Lung (tissue), 12 donors: Measurements from ENCODE around the gene TMEM170B. TPM values are rescaled to one million over a fixed set of nuclear protein-coding genes. Genes with fewer than 3 reads are reported as not detected.

Experiments used
- ATAC-seq: fragments of 200-7000 bp; cut with Tn5 transposase; one replicate; pipeline ENCODE4 v1.9.1; 2020; ENCODE audit warnings: moderate number of reproducible peaks; ENCODE audit not compliant: insufficient read depth, low FRiP score
- DNase-seq, 3 donors: peaks; one replicate each; pipeline ENCODE4 v3.0.0-alpha.2; 2013 to 2017
- H3K27ac ChIP-seq, 2 donors: one replicate each; pipeline ENCODE4 v1.5.1; 2013; ENCODE audit warnings: mild to moderate bottlenecking in 2 of 2, moderate library complexity in 2 of 2, control low read depth in 1 of 2, inconsistent platforms in 1 of 2, low read depth in 1 of 2, low read length in 1 of 2
- H3K27me3 ChIP-seq, 3 donors: one replicate each; pipeline ENCODE4 v1.5.1; 2013; ENCODE audit warnings: low read length in 2 of 3; ENCODE audit not compliant: control insufficient read depth in 3 of 3, insufficient read depth in 3 of 3
- H3K36me3 ChIP-seq, 4 donors: one replicate each; pipeline ENCODE4 v1.5.1; 2013; ENCODE audit warnings: low read length in 4 of 4, mild to moderate bottlenecking in 1 of 4, moderate library complexity in 1 of 4; ENCODE audit not compliant: control insufficient read depth in 4 of 4, insufficient read depth in 4 of 4
- H3K4me1 ChIP-seq, 5 donors: one replicate each; pipeline ENCODE4 v1.5.1; 2013; ENCODE audit warnings: low read length in 5 of 5, mild to moderate bottlenecking in 2 of 5, moderate library complexity in 1 of 5; ENCODE audit not compliant: control insufficient read depth in 5 of 5, insufficient read depth in 5 of 5
- H3K4me3 ChIP-seq: one replicate; pipeline ENCODE4 v1.5.1; 2013; ENCODE audit warnings: mild to moderate bottlenecking, control low read depth, moderate library complexity
- H3K9ac ChIP-seq, 2 donors: one replicate each; pipeline ENCODE4 v1.5.1; 2013; ENCODE audit warnings: low read length in 2 of 2, control low read depth in 1 of 2; ENCODE audit not compliant: insufficient read depth in 1 of 2
- H3K9me3 ChIP-seq, 4 donors: one replicate each; pipeline ENCODE4 v1.5.1; 2013; ENCODE audit warnings: low read length in 3 of 4, mild to moderate bottlenecking in 1 of 4, moderate library complexity in 1 of 4; ENCODE audit not compliant: control insufficient read depth in 4 of 4, insufficient read depth in 3 of 4
- CTCF ChIP-seq: IDR thresholded peaks from 2 replicates; pipeline ENCODE4 v1.5.1; 2012; ENCODE audit warnings: mild to moderate bottlenecking; ENCODE audit errors: control extremely low read depth, extremely low read depth
- WGBS, 2 donors: extraction: QIAGEN DNeasy Blood & Tissue Kit; methylation state at CpG; one replicate each; pipeline ENCODE4 v1.1.7; 2013; 5-methylcytosine and 5-hydroxymethylcytosine counted together
- polyA plus RNA-seq, 2 donors: library from polyadenylated mRNA; stranded (reverse); fragments of 200-250 nt; gene quantifications; one replicate each; pipeline ENCODE4 v1.2.1, GENCODE V29; 2013
- total RNA-seq, 2 donors: library from RNA; depleted of rRNA in 1 of 2; stranded (reverse); fragments of >200 nt in 1 of 2; gene quantifications; one replicate each; pipeline ENCODE4 v1.2.1, GENCODE V29; 2014 to 2021
- donor health status: control.
- donor health status: control.
- donor health status: Bipolar disorder and iron deficiency.
- donor health status: healthy.
- donor health status: DM: yes; HTN: yes; CAD: no.

TMEM170B gene
- total and polyA plus RNA-seq, 4 donors: 2.2 to 9.2 (median 4.6) TPM

- Histone ChIP-seq H3K4me3 (no peak overlapping the region), H3K9ac (no peak overlapping the region), H3K9me3 (no peaks in the 10 kb centered on the region), H3K36me3 (no peaks in the 10 kb centered on the region), H3K27me3 (no peaks in the 10 kb centered on the region), H3K27ac (no peak overlapping the region), H3K4me1 (peaks cover 0 to 5% (median 0%) of the 10 kb centered on the region in 5 donors)
- ATAC-seq (no peak), DNase-seq (no peak)
- WGBS, 2 donors: 82 to 91% methylated on average over 8 of the region's 8 CpGs
- TF ChIP-seq CTCF: no peak
These were observed 59.2 kb downstream of the TMEM170B start for GRCh38 chr6:11596640-11597237.

DNA sequence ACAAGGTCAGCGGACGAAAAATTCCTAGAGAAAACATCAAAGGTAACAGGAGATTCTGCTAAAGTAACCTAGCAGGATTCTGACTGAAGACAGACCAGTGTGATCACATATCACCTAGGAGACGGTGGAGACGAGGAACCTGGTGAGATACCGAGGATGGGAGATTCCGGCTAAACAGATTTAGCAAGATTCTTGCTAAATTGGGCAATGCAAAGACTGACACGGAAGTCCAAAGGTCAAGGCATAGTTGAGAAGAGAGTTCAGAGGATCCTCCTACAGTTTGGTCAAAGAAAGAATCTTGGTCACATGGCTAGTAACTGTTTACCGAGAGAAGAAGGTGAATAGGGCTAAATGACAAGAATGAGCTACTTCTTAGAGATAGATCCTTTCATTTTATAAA is 61.1 kb downstream of the TMEM170B start:
- ATAC-seq (no peak), DNase-seq (no peak)
- Histone ChIP-seq H3K9ac (no peak overlapping the region), H3K27me3 (no peaks in the 10 kb centered on the region), H3K9me3 (no peaks in the 10 kb centered on the region), H3K4me3 (no peak overlapping the region), H3K27ac (no peak overlapping the region), H3K4me1 (no peaks in the 10 kb centered on the region), H3K36me3 (no peaks in the 10 kb centered on the region)
- WGBS, 2 donors: 55 to 60% methylated on average over 8 of the region's 8 CpGs
- no peak for TF ChIP-seq CTCF

DNA sequence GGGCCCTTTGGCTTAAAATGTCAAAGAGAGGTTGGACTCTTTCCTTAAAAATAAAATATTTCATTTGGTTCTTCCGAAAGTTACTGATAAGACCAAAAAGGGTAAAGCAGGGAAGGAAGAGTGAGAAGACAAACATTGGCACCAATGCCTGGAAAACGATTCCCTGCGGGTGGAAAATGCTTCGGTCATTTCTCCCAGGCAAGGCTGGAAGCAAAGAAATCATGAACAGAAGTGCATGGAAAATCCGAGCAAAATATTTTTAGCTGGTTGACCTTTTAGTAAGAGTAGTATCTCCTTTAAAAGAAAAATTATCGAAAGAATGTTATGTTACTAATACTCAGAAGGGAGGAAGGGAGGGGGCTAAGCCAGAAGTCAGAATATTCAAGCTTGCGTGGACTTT is 62.7 kb downstream of the TMEM170B start:
- H3K27ac ChIP-seq: no peak overlapping the region
- ATAC-seq: no peak
- H3K9ac ChIP-seq: no peak overlapping the region
- WGBS, 2 donors: 83 to 89% methylated on average over 7 of the region's 7 CpGs
- no peak for DNase-seq
- no peak overlapping the region for H3K4me3 ChIP-seq
- no peaks in the 10 kb centered on the region for H3K9me3 ChIP-seq
- no peak for TF ChIP-seq CTCF
- peaks cover 0 to 3% (median 0%) of the 10 kb centered on the region in 5 donors for H3K4me1 ChIP-seq
- H3K27me3 ChIP-seq: no peaks in the 10 kb centered on the region
- H3K36me3 ChIP-seq: no peaks in the 10 kb centered on the region
